GM18517 (cell line): ENCODE measurements around the gene FAM193B.

ENCODE experiments used
- ATAC-seq: cut with Tn5 transposase; IDR thresholded peaks from one replicate; pipeline ENCODE4 v1.9.1; 2021; ENCODE audit warnings: mild to moderate bottlenecking, moderate library complexity; ENCODE audit not compliant: unreplicated experiment

FAM193B gene

DNA sequence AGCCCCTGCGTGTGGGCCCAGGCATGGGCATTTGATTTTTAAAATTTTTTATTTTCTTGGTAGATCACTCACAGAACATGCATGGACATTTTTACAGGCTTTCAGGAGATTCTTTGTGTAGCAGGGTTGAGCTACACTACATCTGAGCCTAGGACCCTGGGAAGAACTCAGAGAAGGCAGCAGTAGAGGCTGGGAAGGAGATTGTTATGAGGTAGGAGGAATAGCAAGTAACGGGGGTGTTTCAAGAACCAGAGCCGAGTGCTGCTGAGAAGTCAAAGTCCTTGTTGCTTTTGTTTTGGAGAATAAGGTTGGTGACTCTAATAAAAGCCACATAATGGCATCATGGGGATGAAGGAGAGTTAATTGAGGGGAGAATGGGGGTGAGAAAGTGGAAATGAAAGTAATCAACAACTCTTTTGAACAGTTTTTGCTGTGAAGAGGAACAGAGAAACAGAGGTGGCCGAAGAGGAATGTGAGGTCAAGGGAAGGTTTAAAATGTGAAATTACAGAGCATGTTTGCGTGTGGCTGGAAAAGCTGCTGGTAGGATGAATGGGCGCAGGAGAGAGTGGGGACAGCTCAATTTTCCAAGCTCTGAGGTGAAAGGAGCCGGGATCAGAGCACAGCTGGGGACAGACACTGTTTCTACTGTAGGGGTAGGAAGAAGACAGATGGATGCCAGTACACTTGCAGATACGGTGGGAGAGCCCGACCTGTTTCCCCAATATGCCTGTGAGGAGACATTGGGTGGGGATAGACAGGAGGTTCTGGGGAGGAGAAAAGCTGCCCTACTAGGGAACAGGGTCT lies 52.3 kb downstream of the FAM193B start:
- no peak for ATAC-seq

DNA sequence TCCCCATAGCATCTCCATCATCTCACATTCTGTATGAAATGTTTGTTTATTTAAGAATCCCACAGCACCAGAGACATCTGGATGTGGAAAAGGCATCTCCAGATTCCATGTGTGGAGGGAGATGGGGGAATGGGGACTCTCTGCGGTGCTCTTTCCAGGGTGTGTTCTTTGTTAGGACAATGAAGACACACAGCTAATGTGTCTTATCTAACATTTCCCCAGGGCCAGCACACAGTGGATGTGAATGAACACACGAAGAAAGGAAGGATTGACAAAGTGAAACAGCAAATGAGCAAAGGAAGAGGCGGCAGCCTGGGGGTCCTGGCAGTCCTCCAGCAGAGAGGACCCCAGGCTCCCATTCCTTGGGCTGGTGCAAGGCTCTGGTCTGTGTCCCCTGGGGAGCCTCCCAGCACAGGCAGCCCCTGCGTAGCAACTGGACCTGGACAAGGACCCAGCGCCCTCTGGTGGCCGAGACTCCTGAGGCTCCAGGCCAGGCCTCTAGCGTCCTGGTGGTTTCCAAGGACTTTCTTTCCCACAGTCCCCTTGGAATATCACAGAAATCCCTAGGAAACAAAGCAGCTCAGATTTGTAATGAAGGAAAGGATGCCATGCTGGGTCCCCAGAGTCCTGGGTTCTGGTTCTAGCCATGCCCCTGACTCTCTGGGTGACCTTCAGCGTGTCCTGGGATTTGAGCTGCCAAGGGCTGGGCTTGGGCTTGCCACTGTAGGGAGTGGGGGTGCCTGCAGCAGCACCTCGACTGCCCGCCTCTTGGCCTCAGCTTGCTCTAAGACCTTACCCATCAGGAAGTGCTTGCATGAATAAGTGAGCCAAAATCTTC lies 53.5 kb downstream of the FAM193B start:
- no peak for ATAC-seq

DNA sequence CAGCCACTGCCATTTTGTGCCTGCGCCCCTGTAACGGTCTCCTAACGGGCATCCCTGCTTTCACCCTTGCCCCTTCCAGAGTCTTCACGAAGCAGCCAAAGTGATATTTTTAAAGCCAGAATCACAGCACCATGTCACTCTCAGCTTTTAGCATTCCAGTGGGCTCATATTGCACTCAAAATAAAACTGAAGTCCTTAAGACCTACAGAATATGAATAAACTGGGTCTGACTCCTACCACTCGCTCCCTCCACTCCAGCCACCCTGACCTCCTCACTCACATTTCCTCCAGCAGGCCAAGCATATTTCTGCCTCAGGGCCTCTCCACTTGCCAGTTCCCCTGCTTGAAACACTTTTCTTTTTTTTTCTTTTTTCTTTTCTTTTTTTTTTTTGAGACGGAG lies 54.5 kb downstream of the FAM193B start:
- ATAC-seq, result no peak

DNA sequence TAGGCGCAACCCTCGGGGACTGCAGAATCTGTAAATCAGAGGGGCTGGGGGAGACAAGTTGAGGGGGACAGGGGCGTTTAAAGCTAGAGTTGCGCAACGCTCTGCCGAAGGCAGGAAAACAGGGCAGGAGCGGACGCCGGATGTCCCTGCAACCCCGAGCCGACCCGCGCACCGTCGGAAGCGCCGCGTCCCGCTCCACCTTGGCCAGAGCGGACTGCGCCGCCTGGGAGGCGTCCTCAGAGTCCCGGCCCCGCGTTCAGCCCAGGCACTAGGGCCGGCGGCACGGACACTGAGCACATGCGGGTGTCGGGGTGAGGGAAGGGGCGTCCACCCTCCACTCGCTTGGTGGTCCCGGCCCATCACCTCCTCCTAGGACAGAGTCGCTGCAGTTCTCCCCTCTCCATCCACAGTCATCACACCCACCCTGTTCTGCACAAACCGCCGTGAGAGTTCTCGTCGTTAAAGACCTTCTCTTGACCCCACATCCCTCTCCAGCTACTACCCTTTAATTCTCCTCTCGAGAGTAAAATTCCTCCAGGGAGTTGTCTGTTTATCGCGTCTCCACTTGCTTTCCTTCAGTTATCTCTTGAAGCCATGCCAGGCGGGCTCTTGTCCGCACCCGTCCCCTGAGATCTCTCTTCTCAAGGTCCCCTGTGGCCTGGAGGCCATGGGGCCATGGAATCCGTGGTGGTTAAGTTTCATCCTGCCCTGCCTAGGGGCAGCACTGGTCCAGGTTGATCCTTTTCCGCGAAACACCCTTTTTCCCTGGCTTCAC lies 56.2 kb downstream of the FAM193B start:
- no peak for ATAC-seq

DNA sequence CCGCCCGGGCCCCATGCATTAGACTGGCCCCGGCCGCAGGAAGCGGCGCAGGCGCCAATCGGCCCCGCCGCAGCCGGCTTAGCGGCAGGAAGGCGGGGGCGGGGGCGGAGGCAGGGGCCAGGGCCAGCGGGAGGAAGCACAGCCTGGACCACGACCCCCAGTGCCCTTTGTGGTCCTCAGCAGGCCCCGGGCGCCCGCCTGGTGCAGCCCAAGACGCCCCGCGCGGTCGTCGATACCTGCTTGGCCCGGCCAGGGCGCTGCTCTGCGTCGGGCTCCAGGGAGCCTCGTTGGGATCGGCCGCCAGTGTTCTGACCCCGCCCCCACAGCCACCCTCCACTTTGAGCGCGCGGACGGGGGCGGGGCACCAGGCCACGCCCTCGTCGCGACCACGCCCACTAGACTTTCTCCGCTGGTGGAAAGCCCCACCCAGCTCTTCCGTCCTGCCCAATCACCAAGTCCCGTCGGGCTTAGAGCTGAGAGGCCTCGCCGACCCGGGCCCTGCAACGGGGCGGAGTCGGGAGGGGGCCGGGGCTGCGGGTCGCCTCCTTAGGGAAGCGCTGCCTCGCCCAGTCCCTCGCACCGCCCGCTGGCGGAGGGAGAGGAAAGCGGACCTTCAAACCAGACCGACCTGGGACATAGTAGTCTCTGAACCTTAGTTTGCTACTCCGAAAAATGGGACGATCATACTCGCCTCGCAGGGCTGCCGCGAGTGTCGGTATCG lies 56.9 kb downstream of the FAM193B start, which contains the start of gene PDLIM7:
Gene PDLIM7, minus strand, starts transcription at position 313 of the 721 bp plus-strand sequence. CDS start 1,092 bp downstream, outside the sequence.
- peak; percentile 63 for ATAC-seq

DNA sequence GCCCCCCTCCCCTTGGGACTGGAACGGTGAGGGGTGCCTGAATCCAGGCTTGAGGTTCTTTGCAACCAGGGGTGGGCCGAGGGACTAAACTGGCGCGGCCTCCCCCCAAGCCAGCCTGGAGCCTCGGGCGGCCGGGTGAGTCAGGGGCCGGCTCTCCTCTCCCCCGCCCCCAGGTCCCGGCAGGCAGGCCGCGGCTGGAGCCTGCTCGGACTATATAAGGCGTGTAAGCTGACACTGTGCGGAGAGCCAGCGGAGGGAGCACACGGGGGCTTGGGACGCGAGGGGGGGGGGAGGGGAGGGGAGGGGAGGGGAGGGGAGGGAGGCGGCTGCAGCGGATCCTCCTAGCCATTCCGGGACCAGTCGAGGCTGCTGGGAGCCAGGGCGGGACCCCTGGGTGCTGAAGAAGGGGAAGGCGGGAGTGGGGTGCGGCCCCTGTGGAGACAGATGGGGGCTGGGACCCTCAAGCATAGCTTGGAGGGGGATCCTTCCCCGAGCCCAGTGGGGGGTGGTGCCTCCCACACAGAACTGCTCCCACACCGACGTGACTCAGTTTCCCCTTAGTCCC lies 57.6 kb downstream of the FAM193B start:
- no peak for ATAC-seq

DNA sequence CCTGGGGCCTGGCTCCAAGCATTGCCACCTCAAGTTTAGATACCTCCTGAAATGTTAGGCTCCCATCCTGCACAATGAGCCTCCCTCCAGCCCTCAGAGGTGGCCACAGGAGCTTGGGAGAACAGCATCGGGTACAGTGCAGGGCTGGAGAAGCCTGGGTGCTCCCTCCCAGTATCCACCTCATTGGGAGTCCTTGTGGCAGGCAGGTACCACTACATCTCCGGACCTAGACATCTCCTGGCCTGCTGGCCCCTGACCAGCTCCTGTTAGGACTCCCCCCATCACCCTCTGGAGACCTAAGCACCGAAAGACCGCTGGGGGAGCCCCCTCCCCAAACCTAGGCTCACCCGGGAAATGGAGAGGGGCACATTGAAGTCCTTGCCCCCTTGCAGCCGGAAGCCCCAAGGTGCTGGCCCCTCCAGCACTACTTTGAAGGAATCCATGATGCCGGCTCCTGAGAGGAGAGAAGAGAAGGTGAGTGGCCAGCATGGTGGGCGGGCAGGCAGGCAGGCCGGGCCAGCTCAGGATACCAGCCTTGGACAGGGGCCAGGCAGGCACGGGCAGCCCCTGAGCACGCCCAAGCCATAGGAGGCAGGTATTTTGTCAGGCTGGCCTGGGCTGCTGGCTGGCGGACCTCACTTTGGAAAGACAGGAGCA lies 58.2 kb downstream of the FAM193B start:
- ATAC-seq, result no peak

DNA sequence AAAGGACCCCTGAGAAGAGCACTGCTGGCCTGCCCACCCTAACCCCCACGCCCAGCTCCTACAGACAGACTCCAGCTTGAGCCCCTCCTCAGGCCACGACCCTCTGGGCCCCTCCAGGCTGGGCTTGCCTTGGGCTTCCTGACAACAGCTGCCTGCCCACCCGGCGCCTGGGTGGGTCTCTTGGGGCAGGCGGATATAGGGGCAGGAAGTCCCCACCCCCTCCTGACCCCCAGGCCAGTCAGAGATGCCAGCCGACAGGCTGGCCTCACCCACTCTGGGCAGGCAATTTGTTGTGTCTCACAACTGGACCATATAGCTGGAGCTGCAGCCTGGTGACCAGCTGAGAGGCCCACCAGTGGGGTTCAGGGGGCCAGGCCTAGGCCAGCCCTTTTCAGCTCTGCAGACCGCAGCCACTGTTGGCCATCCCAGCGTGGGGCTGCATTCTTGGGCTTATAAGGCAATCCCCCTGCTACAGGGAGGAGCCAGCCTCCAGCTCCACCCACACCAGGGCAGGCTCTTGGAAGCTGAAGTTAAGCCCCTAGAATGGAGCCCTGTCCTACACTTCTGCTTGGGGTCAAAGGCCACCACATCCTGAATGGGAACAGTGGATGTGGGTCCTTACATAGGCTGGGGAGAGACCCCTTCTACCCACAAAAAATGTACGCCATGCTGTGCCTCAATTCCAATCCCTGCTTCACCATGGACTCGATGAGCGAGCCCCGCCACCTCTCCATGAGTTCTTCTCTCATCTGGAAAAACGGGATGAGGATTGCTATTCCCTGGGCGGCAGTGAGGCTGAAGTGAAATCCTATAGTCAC lies 58.9 kb downstream of the FAM193B start:
- no peak for ATAC-seq

DNA sequence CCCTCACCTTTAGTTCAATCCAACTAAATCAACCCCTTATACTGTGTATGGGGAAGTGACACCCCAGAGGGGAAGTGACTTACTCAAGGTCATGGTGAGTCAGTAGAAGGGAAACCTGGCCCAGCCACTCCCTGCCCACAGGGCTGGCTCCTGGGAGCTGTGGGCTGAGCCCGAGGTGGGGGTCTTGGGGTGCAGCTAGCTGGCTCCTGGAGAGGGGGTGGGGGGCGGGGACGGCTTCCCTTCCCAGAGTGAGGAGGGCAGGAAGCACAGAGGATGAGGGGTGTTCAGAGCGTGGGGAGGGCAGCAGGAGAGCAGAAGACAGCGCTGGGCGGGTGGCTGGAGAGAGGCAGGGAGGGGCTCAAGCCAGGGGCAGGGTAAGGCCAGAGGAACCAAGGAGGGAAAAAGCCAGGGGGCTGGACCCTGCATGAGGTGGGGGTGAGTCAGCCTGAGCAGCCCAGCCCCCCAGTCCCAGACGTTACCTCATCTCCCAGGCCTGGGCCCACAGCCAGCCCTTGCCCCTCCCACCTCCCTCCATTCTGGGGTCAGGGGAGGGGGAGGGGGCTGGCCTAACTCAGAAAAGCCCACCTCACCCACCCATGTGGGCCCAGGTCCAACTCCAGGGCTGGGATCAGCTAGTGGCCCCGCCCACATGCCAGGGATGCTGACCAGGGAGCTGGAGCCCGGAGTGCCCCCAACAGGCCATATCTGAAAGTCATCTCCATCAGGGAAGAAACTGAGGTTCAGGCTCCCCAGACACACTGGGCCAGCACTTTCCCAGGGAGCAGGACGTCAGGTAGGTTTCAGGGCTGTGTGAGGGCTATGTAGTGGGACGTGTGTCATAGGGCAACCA lies 59.8 kb downstream of the FAM193B start:
- ATAC-seq, result no peak

DNA sequence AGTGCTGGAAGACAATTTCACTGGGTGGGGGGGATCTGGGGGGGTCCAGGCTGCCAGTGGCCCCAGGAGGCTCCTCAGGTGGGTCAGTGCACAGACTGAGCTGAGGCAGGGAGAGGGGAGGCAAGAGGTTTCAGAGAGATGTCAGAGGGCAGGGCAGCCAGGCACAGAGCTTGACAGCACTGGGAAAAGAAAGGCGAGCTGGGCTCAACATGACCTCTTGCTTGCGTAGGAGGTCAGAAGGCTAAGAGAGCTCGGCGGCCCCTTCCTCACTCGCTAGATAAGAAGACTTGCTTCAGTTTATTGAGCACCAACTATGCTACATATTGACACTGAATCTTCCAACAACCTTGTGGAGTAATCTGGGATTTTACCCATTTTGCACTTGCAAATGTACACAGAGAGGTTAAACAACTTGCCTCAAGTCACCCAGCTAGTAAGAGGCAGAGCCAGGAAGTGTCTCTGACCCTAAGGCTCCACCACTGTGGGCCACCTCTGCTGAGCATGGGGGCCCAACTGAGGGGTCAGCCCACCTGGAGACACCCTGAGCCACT lies 60.5 kb downstream of the FAM193B start:
- ATAC-seq, result no peak

DNA sequence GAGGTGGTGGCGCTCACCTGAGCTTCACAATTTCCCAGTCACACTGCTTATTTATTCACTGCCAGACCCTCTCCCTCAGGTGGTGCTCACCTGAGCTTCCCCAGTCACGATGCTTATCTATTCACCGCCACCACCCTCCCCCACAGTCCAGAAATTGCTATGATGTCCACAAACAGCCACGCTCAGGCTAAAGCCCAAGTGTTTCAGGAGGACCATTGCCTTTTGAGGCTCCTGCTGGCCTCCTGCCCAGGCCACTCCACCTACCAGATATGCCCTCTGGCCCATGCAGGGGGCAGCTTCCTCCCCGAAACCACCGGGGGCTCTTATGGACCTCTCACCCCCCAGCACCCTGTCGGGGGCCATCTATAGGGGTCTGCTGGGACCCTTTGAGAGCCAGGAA lies 61.5 kb downstream of the FAM193B start:
- ATAC-seq, result no peak

DNA sequence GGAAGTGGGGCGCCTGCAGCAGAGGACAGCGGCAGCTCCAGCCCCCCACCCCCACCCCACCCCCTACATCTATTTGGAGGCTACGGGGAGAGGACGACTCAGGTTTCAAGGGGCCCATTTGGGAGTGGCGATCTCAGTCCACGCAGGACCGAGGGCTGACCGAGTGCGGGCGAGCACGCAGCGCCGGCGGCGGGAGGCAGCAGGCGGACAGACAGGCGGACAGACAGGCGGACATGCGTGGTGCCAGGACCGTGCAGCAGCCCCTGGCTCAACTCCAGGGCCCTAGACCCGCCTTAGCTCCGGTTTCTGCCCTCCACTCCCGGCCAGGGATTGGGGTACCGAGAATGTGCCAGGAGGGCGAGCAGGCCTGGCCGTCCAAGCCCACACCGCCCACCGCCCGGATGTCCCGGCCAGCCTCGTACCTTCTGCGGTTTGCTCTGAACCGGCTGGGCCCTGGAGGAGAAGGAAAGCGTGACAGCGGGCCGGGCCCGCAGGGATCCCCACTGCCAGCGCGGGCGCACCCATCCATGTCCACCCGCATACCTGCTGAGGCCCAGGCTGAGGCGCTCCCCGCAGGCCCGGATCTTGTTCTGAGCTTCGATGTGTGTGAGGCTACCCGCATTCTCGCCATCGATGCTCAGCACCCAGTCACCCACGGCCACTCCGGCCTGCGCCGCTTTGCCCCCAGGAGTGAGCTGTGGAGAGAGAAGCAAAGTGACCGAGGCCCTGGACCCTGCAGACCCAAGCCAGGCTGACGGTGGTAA lies 62.2 kb downstream of the FAM193B start:
- no peak for ATAC-seq

DNA sequence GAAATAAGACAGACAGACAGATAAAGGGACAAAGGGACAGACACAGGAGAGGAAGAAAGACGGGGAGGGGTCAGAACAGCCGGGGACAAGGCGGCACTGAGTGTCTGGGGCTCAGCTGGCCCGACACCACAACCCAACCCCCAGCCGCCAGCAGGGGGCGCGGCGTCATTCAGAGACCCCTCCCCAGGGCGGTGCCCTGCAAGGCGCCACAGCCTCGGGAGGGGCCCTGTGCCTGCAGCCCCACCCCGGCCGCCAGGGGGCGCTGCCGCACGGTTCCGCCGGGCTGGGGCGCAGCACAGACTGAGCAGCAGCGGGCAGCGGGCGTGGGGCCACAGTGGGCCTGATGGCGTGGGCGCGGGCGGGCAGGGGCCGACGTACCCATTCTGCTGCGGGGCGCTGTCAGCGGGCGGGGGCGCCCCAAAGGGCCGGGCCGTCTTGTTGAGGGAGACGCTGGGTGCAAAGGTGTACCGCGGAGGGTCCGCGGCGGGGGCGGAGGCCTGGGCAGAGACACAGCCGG lies 62.9 kb downstream of the FAM193B start:
- no peak for ATAC-seq

DNA sequence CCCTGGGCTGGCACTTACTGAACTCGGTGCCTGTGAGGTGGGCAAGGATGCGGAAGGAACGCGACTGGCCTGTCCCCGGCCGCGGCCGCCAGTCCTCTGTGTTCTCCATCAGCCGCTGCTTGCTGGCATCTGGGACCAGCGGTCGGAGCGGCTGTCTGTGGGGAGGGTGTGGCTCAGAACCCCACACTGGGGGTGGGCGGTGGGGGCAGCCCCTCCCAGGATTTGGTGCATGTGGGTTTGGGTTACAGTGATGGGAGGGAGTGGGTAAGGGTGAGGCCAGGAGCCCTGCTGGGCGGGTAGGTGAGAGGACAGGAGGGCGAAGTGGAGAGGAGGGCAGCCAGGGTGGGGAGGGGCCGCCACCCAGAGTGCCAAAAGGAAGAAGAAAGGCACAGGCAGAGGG lies 63.4 kb downstream of the FAM193B start:
- ATAC-seq, result no peak

DNA sequence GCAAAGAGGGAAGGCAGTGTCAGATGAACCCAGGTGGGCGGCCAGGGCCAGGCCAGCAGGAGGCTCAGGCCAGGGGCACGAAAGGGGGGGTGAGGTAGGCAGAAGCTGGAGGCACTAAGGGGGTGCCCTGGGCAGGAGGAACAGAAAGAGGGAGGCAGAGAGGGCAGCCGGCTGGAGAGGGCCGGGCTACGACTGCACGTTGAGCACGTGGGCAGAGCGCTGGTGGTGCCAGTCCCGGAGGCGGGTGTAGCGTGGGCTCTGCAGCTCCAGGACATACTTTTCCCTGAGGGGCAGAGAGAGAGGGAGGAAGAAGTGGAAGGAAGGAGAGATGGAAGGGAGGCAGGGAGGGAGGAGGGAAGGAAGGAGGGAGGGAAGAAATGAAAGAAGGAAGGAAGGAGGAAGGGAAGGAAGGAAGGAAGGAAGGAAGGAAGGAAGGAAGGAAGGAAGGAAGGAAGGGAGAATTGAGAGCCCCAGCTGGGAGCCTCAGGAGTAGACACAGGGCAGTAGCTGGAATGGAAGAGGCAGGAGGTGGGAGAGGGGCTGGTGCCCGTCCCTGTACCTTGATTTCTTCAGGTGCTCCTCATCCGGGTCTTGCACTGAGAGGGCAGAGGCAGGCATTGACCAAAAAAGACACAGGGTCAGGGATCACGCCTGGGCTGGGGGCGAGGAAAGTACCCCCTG lies 63.9 kb downstream of the FAM193B start:
- no peak for ATAC-seq

DNA sequence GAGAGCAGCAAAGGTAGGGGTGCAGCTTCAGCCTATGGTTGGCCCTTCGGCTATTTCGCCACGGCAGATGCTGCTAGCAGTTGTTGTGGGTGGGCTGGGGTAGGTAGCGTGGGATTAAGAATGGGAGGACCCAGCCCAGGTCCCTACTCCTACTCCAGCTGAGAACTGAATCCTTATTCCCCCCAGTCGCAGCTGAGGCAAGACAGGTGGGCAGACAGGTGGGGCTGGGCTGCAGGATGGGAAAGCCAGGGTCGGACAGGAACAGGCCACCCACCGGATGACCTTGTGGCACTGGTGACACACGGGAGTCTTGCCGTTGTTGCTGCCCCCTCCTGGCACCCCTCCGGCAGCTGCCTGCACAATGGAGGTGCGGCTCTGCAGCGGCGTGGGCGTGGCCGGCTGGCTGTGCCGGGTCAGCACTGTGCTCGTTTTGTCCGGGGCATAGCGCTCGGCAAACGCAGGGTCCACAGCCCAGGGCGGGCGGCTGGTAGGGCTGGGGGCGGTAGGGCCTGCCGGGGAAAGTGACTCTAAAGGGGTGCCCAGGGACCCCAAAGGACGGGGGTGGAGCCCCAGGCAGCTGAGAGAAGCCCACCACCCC lies 65.1 kb downstream of the FAM193B start:
- no peak for ATAC-seq
